K562 (cell line): ENCODE measurements around the gene IGLON5.

ENCODE experiments used
- CREB1 ChIP-seq, 2 experiments: sonication (generic) in 1 of 2; formaldehyde crosslinking in 1 of 2; IDR thresholded peaks; 2 replicates each; pipeline versions ENCODE4 v1.6.1 to v1.8.0; 2012 to 2022; ENCODE audit warnings: inconsistent platforms in 1 of 2, mild to moderate bottlenecking in 1 of 2, missing genetic modification reagents in 1 of 2, moderate library complexity in 1 of 2
- DMBX1 ChIP-seq: fragments of 250-450 bp; sonication (Bioruptor Pico); IDR thresholded peaks from 2 replicates; pipeline ENCODE4 v1.8.0; 2022; ENCODE audit warnings: inconsistent platforms, mild to moderate bottlenecking, moderate library complexity, borderline replicate concordance
- JUN ChIP-seq, 2 experiments: sonication (generic) in 1 of 2; formaldehyde crosslinking in 1 of 2; IDR thresholded peaks; 2 replicates each; pipeline versions ENCODE4 v1.6.1 to v1.8.0; 2012 to 2022; ENCODE audit warnings: borderline replicate concordance in 2 of 2, mild to moderate bottlenecking in 2 of 2, improper control_type of control experiment in 1 of 2, low read depth in 1 of 2, low read length in 1 of 2, missing genetic modification reagents in 1 of 2
- MAFK ChIP-seq: IDR thresholded peaks from 2 replicates; pipeline ENCODE4 v1.6.1; 2011; ENCODE audit warnings: low read length, improper control_type of control experiment
- POLR2A ChIP-seq: fragments of 450-650 bp; conservative IDR thresholded peaks from 2 replicates; pipeline ENCODE4 v1.6.1; 2016
- POLR2AphosphoS5 ChIP-seq: IDR thresholded peaks from 2 replicates; pipeline ENCODE4 v1.6.1; 2011; ENCODE audit warnings: mild to moderate bottlenecking, low read depth, low read length, moderate library complexity; ENCODE audit not compliant: control insufficient read depth, insufficient read depth
- RFX1 ChIP-seq: fragments of 450-650 bp; IDR thresholded peaks from 2 replicates; pipeline ENCODE4 v1.6.1; 2016; ENCODE audit warnings: mild to moderate bottlenecking, moderate library complexity
- SMARCB1 ChIP-seq: IDR thresholded peaks from 2 replicates; pipeline ENCODE4 v1.6.1; 2011; ENCODE audit warnings: improper control_type of control experiment, low read depth; ENCODE audit not compliant: insufficient read length
- ZFP36 ChIP-seq: fragments of 150-350 bp; IDR thresholded peaks from 2 replicates; pipeline ENCODE4 v1.6.1; 2018; ENCODE audit warnings: low read length, low read depth; ENCODE audit not compliant: partially characterized antibody
- TF ChIP-seq, protein P1 (sequence below): fragments of 250-450 bp; sonication (Bioruptor Pico); IDR thresholded peaks from 2 replicates; pipeline ENCODE4 v1.8.0; 2022; ENCODE audit warnings: moderate library complexity, mild to moderate bottlenecking, inconsistent platforms
- TF ChIP-seq, protein P2 (sequence below): sonication (generic); formaldehyde crosslinking; IDR thresholded peaks from 2 replicates; pipeline ENCODE4 v1.8.1; 2022; ENCODE audit warnings: missing genetic modification reagents

- TF ChIP-seq CREB1 (IDR thresholded peaks at IDR 0.05) (no peak), CREB1 (CRISPR knock-in tag; IDR thresholded peaks at IDR 0.05) (no peak), ZFP36 (no peak), JUN (IDR thresholded peaks at IDR 0.05; ENCODE audit: borderline replicate concordance, low read depth, low read length) (no peak), JUN (CRISPR knock-in tag; IDR thresholded peaks at IDR 0.05; ENCODE audit: borderline replicate concordance) (no peak), RFX1 (no peak), SMARCB1 (no peak), POLR2AphosphoS5 (no peak), POLR2A (no peak), DMBX1 (CRISPR knock-in tag) (no peak), MAFK (no peak)
- TF ChIP-seq, protein P1, sequence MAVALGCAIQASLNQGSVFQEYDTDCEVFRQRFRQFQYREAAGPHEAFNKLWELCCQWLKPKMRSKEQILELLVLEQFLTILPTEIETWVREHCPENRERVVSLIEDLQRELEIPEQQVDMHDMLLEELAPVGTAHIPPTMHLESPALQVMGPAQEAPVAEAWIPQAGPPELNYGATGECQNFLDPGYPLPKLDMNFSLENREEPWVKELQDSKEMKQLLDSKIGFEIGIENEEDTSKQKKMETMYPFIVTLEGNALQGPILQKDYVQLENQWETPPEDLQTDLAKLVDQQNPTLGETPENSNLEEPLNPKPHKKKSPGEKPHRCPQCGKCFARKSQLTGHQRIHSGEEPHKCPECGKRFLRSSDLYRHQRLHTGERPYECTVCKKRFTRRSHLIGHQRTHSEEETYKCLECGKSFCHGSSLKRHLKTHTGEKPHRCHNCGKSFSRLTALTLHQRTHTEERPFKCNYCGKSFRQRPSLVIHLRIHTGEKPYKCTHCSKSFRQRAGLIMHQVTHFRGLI (CRISPR knock-in tag), result no peak
- TF ChIP-seq, protein P2, sequence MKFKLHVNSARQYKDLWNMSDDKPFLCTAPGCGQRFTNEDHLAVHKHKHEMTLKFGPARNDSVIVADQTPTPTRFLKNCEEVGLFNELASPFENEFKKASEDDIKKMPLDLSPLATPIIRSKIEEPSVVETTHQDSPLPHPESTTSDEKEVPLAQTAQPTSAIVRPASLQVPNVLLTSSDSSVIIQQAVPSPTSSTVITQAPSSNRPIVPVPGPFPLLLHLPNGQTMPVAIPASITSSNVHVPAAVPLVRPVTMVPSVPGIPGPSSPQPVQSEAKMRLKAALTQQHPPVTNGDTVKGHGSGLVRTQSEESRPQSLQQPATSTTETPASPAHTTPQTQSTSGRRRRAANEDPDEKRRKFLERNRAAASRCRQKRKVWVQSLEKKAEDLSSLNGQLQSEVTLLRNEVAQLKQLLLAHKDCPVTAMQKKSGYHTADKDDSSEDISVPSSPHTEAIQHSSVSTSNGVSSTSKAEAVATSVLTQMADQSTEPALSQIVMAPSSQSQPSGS (CRISPR knock-in tag), result no peak
Measured at GRCh38 chr19:51294211-51294976, 17.1 kb upstream of the IGLON5 start.
